Panc1 (cell line): Measurements from ENCODE around the gene BCL2L11.

Source experiments
- CTCF ChIP-seq: fragments of 450-650 bp; IDR thresholded peaks from 2 replicates; pipeline ENCODE4 v1.5.1; 2017; ENCODE audit warnings: mild to moderate bottlenecking
- POLR2AphosphoS5 ChIP-seq: IDR thresholded peaks from 2 replicates; pipeline ENCODE4 v1.6.1; 2012; ENCODE audit warnings: mild to moderate bottlenecking, low read depth, low read length, moderate library complexity
- REST ChIP-seq, 2 experiments: IDR thresholded peaks; 2 replicates each; pipeline ENCODE4 v1.6.1; 2011 to 2012; ENCODE audit warnings: low read depth in 2 of 2, control low read depth in 1 of 2, low read length in 1 of 2, mild to moderate bottlenecking in 1 of 2, moderate library complexity in 1 of 2; ENCODE audit not compliant: insufficient read depth in 1 of 2
- SIN3A ChIP-seq: IDR thresholded peaks from 2 replicates; pipeline ENCODE4 v1.6.1; 2012; ENCODE audit warnings: low read depth, mild to moderate bottlenecking, low read length, moderate library complexity, borderline replicate concordance; ENCODE audit not compliant: insufficient read depth
- TCF7L2 ChIP-seq: IDR thresholded peaks from 2 replicates; pipeline ENCODE4 v1.6.1; 2011; ENCODE audit warnings: mild to moderate bottlenecking, low read depth, low read length, inconsistent platforms

GRCh38 chr2:111208639-111209038, 87.9 kb downstream of the BCL2L11 start:
- TF ChIP-seq POLR2AphosphoS5 (no peak), CTCF (no peak), TCF7L2 (no peak), REST (IDR thresholded peaks at IDR 0.05; ENCODE audit: insufficient read depth in 1 of 2, low read depth in 2 of 2, low read length in 1 of 2) (no peak), SIN3A (no peak)
